Germinal center (tissue), 1 donor: Measurements from ENCODE around the gene MSGN1.

ENCODE experiments used
- DNase-seq: peaks from one replicate; pipeline ENCODE4 v3.0.0; 2012; ENCODE audit warnings: mixed read lengths, low spot score

The MSGN1 gene

DNA sequence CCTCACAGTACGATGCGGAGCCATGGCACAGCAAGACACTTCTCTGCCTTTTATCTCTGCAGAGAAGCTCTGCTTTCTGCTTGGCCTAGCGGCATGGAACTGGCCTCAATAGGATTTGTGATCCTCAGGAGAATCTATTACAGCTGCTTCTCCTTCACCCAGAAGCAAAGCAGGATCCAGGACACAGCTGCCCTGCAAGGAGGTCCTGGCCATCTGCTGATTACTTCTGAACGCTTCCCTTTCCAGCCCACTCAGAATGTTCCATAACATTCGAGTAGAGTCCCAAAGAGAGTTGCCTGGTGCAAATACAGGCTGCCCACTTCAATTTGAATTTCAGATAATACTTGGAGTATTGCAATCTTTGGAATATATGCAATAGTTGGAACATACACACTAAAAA lies 33.0 kb downstream of the MSGN1 start:
- no peak for DNase-seq

DNA sequence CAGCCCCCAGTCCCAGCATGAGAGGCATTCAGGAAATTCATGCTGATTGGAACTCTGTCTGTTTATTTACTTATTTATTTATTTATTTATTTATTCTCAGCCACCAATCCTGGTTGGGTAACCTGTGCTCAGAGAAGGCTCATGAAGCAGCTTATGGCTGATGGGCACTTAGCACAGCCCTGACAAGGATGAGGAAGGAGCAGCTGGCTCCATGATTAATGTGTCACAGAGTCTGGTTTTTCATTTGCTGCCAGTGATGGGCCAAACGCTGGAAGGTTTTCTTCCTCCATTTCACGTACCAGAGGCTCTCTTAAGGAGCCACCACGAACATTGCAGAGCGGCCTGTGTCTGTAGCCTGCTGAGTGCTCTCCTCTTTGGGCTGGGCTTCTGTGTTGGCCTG lies 33.9 kb downstream of the MSGN1 start:
- DNase-seq, result no peak

DNA sequence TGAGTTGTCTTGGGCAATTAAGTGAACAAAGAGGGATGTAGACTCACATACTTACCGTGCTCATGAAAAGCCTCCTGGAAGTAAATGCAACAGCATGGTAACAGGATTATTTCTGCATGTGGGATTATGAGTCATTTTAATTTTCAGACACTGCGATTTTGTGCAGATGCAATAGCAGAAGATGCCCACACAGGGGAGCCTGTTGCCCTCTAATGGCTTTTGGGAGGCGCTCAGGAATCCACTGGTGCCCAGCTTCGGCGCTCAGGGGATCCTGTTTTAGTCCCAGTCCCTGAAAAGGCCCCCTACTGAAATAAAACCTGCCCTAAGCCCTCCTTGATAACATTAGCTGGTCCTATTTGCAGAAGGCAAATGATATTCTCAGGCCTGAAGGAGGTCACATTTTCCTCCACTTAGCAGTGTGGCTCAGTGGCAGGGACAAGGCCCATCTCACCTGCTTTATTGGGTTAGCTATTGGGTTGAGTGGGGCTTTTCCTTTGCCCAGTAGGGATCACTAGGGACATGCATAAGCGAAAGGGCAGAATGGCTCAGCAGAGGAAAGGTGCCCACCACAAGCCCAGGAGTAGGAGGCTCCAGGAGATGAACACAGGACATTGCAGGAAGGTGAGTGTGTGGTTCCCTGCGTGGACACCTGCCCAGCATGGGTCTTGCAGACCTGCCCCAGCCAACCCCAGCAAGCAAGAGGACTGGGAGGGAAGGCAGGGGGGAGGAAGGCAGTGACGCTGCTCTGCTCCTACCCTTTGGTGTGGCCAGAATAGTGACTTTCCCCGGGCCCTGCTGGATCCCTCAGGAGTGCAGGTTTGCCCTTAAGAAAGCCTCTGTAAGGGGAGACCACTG lies 35.7 kb downstream of the MSGN1 start:
- DNase-seq, result peak; percentile 63

DNA sequence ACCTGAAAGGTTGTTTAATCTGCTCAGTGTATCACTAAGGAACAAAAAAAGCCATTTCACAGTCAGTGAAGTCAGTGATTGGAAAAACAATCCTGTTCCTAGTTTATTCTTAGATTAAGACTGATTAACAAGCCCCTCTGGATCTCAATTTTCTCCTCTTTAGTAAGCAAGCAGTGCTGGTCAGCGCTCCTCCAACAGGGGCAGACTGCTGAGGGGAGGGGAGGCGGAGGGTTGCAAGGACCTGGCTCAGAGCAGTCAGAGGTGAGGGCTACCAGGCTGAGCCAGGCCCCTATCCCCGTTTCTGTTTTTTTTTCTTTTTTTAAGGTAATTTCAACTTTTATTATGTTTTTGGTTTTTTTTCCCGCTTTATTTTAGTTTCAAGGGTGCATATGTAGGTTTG lies 37.5 kb downstream of the MSGN1 start:
- DNase-seq, result no peak

DNA sequence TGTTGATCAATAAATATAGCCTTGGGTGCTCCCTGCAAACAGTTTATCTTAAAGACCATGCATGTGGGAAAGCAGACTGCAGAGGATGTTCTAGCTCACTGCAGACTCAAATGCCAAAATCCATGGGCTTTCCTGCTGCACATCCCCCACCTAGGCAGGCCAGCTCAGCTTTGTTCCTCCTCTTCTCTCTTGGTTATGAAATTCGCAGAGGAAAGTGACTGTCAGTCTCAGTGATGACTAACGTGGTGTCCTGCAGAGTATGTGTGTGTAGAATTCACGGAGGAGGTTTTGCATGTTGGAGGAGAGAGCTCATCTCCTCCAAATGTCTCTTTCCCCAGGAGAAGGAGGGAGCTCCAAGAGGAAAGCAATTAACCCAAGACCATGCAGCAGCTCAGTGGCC lies 40.8 kb downstream of the MSGN1 start:
- no peak for DNase-seq

DNA sequence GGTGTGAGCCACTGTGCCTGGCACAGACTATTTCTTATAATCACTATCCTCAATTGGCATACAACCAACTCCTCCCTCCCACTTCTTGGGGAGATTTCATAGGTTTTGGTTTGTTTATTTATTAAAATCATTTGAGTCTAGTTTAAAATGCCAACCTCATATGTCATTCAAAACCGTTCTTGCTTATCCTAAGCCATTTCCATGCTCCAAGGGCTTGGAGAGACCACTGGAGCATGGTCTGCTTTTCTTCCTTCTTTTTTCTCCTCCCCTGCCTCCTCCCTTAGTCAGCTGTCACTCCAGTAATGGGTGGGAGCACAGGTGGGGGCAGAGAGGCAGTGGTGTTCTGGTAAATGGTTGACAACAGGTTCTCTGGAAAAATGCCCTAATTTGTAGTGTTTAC lies 41.8 kb downstream of the MSGN1 start:
- no peak for DNase-seq

DNA sequence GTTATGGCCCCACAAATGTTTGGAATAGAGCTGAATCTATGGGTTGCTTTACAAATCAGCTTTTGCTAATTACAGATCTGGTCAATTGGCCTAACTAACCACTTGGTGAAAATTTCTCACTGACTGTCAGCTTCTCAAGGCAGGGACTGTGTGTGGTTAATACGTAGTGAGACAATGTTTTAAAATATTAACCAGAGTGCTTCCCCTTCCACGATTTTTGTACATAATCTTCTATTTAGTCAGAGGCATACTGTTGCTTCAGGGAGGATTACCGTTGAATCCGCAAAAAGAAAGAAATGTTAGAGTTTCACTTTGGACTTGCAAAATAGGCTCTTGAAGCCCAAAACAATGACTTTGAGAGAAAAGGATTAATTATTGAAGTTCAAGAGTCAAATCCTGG lies 47.3 kb downstream of the MSGN1 start:
- DNase-seq, result no peak

DNA sequence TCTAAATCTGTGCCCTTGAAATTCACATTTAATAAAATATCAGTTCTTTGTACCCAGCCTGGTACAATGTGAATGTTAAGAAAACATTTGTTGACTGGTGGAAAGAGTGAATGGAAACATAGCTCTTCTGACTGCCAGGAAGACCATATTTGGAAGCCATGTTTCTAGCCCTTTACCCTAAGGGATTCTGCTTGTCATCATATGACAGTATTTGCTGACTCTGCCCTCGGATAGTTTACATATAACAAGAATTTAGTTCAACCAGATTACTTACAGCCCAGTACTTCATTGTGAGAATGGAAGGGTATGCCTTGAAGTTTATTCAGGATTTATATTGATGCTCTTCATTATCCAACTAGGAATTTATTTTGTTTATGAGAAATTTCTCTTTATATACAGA lies 48.4 kb downstream of the MSGN1 start:
- DNase-seq, result no peak

DNA sequence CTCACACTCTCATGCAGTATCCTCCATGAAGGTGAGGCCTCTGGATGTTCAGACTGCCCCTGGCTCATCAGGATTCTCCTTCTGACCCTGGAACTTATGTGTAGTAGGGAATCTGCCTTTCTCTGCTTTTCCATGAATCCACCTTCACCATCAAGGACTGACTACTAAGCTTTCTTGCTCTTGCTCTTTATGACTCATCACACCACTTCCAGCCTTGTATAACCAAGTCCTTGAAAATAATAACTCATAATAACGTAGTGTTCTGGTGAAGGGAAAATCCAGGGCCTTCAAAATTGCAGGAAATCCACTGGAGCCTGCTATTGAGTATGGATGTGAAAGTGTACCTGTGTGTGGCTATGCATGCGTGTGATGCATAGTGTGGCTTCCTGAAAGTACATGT lies 50.9 kb downstream of the MSGN1 start:
- no peak for DNase-seq
